GM19463 (cell line): ENCODE results near the gene MBOAT2.
"Not testable (repeated sequence)": the region's sequence is repeated elsewhere in the genome, so short reads cannot be mapped to it uniquely, and the experiment has no call there.

Source experiments
- ATAC-seq: cut with Tn5 transposase; IDR thresholded peaks from one replicate; pipeline ENCODE4 v1.9.1; 2021; ENCODE audit warnings: mild to moderate bottlenecking, moderate library complexity; ENCODE audit not compliant: unreplicated experiment

MBOAT2 gene

DNA sequence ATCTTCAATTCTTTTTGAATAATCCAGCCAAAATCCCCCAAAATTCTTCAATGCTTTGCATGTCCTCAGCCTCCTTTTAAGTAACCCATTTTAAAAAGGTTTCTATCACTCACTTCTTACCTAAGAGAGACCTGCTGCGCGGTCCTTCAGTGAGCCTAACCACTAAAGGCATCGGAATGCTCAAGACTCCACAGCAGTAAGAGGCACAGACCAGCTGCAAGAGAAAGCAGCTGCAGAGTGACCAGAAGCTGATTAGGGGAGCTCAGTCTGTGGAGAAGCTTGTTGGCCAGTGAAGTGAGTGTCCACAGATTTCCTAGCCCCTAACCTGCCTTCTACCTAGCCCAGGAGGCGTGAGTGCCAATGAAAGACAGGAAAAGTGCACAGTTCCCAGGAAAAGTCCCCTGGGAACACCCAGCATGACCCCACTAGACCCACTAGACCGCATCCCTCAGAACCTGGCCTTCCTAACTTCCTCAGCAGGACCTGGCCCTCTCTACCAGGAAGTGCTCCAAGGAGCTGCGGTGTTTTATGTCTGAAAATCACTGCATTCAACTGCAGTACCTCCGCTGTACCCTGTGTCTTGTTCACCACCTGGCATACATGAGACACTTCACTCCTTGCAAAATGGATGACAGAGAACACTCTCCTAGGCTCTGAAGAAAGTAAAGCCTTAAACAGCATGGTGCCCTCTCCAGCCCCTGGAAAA, 10.1 kb downstream of the MBOAT2 start:
- no peak for ATAC-seq

GRCh38 chr2:8992643-8993042, 10.8 kb downstream of the MBOAT2 start:
- ATAC-seq, result no peak

DNA sequence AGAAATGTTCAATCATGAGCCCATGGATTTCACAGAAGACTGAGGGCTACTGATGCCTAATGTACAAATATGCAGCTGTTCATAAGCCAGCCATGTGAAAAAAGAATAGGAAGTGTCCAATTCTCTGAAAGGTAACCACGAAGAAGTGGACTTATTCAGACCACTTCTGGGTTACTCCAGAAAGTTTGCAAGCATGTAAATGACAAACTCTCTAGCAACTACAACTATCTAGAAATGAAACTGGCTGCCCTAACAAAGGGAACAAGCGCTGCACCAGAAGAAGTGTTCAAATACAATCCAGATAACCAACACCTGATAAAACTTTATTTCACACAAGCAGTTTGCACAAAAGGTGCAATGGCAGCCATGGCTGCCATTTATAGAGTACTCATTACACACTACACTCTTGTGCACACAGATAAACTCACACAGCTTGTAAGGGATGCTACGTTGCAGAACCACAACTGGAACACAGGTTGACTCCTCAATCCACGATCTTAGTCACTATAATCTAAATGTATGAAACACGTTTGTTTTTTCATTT, 13.9 kb downstream of the MBOAT2 start:
- ATAC-seq, result no peak

DNA sequence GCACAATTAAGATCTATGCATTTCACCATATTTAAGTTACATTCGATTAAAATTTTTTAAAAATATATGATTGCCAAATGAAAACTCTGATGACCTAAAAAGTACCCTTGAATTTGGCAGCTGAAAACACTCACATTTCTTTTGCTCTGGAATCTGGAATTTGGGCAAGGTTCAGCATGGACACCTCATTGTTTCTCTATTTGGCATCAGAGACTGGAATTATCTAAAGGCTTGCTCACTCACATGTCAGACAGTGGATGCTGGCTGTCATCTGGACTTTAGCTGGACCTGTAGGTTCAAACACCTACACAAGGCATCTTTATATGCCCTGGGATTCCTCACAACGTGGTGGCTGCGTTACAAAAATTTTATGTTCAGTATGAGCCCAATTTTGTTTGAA, 16.1 kb downstream of the MBOAT2 start:
- ATAC-seq, result no peak

DNA sequence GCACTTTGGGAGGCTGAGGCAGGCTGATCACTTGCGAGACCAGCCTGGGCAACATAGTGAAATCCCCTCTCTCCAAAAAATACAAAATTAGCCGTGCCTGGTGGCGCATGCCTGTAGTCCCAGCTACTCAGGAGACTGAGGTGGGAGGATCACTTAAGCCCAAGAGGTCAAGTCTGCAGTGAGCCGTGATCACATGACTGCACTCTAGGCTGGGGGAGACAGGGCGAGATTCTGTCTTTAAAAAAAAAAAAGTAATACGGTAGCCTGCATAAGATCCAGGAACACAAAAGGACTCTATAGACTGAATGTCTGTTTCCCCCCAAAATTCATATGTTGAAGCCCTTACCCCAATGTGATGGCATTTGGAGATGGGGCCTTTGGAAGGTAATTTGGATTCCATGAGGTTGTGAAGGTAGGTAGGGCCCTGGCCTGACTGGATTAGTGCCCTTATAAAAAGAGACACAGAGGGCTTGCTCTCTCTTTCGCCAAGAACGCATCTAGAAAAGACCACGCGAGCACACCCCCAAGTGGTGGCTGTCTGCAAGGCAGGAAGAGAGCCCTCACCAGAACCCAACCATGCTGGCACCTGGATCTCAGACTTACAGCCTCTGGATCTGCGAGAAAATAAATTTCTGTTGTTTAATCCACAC, 17.0 kb downstream of the MBOAT2 start:
- no peak for ATAC-seq

DNA sequence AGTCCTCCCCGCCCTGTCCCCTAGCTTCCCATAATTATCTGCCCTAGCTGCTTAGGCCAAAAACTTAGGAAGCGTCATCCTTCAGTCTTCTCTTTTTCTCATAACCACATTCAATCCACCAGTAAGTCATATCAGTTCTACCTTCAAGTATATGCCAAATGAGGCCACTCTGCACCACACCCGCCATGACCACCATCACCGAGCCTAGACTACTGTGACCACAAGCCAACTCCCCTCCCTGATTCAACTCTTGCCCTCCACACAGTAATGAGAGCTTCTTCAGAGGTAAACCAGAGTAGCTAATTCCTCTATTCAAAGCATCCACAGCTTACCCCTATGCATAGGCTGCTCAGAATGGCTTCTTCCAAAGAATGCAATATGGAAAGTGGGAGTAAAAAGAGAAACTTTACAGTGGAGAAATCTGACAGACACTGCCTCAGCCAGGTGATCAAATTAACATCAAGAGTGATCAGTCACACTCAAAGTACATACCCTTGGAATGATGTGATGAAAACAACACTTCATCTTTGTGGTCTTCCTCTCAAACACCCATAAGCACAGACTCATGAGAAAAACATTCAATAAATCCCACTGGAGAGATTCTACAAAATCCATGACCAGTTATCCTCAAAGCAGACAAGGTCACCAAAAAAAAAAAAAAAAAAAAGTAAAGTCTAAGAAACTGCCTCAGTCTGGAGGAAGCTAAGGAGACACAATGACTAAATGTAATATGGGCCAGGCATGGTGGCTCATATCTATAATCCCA, 17.7 kb downstream of the MBOAT2 start:
- ATAC-seq, result peak; percentile 34

- no peak for ATAC-seq
Observed at GRCh38 chr2:8984855-8985254, 18.6 kb downstream of the MBOAT2 start.

- ATAC-seq, result peak; percentile 36
Observed at GRCh38 chr2:8984157-8984556, 19.3 kb downstream of the MBOAT2 start.

GRCh38 chr2:8983571-8983970, 19.9 kb downstream of the MBOAT2 start:
- ATAC-seq, result no peak

GRCh38 chr2:8981876-8982275, 21.6 kb downstream of the MBOAT2 start:
- no peak for ATAC-seq

DNA sequence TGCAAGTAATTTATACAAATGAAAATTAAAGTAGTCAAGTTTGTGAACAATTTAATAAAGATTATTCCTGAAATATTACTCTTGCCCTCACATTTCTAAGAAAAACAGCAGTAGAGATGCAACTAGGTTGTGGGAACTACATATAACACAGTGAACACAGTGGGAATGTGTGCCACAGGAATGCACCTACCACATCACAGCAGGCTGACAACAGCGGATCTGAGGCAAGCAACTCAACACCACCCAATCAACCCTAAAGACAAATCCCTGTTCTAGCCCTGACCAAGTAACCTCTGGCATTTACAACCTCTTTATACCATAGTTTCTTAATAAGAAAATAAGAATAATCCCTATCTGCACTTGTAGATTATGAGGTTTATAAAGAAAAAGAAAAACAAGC, 23.4 kb downstream of the MBOAT2 start:
- ATAC-seq, result no peak

DNA sequence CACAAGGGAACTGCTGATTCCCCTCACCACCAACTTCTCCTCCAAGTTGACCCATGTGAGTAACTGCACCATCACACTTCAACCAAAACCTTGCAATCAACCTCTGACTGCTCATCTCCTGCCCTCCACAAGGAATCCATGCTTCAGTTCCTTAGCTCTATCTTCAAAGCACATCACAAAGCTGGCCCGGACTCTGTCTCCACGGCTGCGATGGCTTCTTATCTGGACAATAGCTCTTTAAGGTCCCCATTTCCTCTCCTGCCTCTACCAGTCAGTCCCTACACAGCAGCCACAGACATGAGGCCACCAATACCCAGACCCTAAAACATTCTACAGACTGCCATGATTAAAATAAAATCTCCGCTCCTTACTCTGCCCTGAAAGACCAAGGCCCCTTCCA, 25.7 kb downstream of the MBOAT2 start:
- no peak for ATAC-seq

DNA sequence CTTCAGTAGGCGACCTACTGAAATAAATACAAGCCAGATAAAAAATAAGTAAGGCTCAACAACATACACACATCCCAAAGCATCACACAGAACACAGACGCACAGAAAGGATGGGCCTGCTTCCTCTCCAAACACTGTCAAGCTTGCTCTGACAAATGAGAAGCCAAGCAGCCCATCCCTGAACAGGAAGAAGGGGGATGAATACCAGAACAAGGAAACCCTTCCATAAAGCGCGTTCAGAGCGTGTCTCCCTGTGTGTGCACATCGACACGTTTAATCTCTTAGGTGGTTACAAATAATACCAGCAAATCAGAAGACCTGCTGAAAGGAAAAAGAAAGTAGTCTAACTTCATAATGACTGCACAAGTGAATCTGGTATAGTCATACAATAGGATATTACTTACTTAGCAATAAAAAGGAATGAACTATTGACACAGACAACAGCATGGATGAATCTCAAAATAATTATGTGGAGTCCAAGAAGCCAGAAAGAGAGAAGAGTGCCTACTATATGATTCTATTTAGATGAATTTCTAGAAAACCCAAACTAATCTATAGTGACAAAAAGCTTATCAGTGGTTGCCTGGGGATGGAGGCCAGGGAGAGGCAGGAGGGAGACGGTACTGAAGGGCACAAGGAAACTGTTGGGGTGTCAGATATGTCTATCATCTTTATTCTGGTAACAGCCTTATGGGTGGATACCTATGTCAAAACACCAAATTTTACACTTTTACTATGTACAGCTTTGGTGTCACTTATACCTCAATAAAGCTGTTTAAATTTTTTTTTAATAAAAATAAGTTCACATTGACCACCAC, 26.8 kb downstream of the MBOAT2 start:
- ATAC-seq, result no peak

- ATAC-seq, result no peak
Observed at GRCh38 chr2:8974016-8974415, 29.5 kb downstream of the MBOAT2 start.

DNA sequence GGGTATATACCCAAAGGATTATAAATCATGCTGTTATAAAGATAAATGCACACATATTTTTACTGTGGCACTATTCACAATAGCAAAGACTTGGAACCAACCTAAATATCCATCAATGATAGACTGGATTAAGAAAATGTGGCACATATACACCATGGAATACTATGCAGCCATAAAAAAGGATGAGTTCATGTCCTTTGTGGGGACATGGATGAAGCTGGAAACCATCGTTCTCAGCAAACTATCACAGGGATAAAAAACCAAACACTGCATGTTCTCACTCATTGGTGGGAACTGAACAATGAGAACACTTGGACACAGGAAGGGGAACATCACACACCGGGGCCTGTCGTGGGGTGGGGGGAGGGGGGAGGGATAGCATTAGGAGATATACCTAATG, 30.5 kb downstream of the MBOAT2 start:
- ATAC-seq, result not testable (repeated sequence)

- ATAC-seq, result not testable (repeated sequence)
Observed at GRCh38 chr2:8972535-8972934, 30.9 kb downstream of the MBOAT2 start.

DNA sequence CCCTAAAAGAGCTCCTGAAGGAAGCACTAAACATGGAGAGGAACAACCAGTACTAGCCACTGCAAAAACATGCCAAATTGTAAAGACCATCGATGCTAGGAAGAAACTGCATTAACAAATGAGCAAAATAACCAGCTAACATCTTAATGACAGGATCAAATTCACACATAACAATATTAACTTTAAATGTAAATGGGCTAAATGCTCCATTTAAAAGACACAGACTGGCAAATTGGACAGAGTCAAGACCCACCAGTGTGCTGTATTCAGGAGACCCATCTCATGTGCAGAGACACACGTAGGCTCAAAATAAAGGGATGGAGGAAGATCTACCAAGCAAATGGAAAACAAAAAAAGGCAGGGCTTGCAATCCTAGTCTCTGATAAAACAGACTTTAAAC, 34.1 kb downstream of the MBOAT2 start:
- ATAC-seq, result not testable (repeated sequence)

DNA sequence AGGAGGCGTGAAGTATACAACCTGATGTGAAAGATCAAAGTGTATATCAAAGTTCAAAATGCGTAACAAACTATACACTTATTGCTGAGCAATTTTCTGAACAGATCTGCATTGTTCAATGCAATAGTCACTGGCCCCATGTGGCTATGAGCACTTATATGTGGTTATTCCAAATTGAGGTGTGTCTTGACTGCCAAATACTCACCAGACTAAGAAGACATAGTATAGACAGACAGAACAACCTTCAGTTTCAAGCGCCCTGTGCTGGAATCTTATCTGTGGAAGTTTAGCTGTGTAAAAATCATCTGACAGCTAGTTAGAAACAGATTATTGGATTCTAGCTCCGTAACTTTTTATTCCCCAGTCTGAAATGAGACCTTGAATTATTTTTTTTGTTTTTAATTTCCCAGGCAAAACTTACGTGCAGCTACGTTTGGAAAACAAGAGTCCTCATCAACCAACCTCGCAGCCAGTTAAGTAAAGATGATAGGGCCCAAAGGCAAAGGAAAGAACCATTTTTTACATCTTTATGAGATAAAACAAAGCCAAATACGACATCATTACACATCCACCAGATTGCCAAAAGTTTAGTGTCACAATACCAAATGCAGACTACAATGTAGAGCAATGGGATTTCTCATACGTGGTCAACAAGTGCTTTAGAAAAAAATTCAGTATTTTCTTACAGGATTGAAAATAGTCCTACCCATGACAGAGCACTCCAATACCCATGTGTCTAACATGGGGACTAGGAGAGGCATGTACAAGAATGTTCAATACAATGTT, 37.2 kb downstream of the MBOAT2 start:
- ATAC-seq, result no peak

GRCh38 chr2:8965216-8965969, 38.1 kb downstream of the MBOAT2 start:
- ATAC-seq, result no peak
